Measurements from ENCODE around the gene KCMF1. TPM values are rescaled to one million over a fixed set of nuclear protein-coding genes. Genes with fewer than 3 reads are reported as not detected.
"Not testable (repeated sequence)": the region's sequence is repeated elsewhere in the genome, so short reads cannot be mapped to it uniquely, and the experiment has no call there.

KCMF1 gene
- total RNA-seq, result 88.8 TPM
- long read RNA-seq, full-length matches to known transcripts, result 86 of 107 reads
- long read RNA-seq, partial matches to known transcripts, result 11 of 107 reads
- long read RNA-seq, other reads (novel, unspliced or antisense), result 10 of 107 reads

DNA sequence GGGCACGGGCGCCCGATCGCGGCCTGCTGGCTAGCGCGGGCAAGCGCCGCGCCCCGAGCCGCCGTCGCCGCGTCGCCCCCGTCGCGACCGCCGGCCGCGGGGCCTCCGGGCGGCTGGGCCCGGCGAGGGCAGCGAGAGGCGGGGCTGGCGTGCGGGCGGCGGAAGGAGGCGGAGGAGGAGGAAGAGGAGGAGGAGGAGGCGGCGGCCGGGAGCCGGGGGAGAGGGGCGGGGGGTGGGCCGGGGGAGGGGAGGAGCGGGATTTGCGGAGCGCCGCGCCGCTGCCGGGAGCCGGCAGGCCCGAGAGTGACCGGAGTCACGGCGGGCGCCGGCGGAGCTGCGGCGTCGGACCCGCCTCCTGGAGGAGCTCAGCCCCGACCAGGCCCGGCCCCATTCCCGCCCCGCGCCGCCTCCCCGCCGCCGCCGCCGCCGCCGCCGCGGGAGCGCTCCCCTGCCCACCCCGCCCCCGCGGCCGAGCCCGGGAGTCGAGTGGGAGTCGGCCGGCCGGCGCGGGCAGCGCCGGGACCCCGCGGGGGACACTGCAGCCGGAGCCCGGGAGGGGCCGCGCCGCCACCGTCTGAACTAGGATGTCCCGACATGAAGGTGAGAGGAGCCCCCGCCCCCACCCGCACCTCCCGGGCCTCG is at the start of gene KCMF1:
TSS of gene KCMF1 (plus strand) at position 294 of the 642 bp plus-strand sequence. CDS start at position 585, 291 bp downstream.
- peak; percentile 94 for DNase-seq (ENCODE audit: low spot score)
- intact Hi-C loops (cut with DNase I), result loop anchor here (5.0 kb wide), 1 partner anchor 64 kb away; the partner anchor contains the start of gene TMSB10

DNA sequence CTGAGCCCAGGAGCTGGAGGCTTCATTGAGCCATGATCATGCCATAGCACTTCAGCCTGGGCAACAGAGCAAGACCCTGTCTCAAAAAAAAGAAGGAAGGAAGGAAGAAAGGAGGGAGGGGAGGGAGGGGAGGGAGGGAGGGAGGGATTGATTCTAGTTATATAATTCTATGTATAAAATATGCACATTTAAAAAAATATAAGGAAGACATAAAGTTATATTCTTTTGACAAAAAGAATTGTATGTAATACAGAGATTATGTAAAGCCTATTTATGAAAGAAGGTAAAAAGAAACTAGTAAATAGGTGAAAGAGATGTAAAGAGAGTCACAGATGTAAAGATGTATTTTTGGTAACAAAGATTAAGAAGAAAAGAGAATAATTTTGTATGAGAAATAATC is 48.0 kb upstream of the KCMF1 start:
- intact Hi-C loops (cut with DNase I), result loop anchor here (10.0 kb wide), 1 partner anchor 362 kb away; no protein-coding TSS in a partner anchor
- DNase-seq (ENCODE audit: low spot score), result no peak

DNA sequence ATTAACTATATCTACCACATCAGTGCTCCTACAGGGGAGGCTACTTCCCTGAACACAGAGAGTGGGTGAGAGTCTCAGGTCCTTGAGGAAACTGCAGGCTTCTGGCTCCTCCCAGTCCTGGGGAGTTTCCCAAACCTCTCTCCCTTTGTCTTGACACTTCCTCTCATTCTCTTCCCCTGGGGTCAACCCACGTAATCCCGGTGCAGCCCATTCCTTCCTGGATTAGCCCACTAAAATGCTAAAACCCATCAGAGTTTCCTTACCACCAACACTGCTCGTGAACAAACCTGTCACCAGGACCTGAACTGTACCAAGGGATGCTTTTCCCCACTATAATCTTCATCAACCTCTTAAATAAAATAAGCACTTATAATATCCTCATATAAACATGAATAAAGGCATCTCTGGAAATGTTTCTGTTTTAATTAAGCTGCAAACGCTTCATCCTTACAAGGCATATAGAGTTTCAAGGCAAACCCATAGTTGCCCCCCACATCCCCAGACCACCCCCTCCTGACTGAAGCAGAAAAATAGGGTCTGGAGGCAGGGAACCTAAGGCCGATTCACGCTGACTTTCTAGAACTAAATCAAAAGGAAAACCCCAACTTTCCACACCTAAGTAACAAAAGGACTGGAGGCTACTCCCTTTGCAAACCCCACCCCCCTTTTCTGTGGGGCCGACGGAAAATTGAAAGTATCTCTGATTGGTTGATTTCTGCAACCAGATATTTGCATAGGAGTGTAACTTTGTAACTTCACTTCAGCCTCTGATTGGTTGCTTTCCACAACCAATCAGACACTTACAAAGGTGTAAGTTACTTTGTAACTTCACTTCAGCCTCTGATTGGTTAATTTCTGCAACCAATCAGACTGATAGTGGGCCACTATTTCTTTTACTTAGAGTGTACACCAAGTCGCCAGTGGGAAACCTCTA is 46.5 kb upstream of the KCMF1 start:
- intact Hi-C loops (cut with DNase I), result loop anchor here (1.0 to 10.0 kb wide), 3 partner anchors 17 to 360 kb away; partner anchors contain the start of gene TRABD2A
- peak; percentile 81 for DNase-seq (ENCODE audit: low spot score)

DNA sequence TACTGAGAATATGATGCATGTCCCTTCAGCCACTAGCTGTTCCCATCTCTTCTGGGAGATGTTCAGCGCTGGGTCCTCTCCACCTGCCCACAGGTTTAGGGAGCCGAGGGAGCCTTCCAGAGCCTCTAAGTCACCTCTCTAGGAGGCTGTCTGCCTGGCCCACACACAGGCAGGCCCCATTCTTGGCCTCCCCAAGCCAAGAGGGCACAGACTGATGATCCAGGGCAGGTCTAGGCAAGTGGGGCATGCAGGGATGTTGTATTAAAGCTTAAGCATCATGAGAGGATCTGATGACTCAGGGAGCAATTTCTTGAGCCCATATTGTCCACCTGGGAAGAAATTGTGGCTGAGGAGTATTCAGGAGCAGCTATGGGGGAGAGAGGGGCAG is 45.6 kb upstream of the KCMF1 start:
- DNase-seq (ENCODE audit: low spot score), result no peak
- intact Hi-C loops (cut with DNase I), result loop anchor here (5.0 to 10.0 kb wide), 2 partner anchors 43 to 359 kb away; partner anchors contain the start of gene TRABD2A

DNA sequence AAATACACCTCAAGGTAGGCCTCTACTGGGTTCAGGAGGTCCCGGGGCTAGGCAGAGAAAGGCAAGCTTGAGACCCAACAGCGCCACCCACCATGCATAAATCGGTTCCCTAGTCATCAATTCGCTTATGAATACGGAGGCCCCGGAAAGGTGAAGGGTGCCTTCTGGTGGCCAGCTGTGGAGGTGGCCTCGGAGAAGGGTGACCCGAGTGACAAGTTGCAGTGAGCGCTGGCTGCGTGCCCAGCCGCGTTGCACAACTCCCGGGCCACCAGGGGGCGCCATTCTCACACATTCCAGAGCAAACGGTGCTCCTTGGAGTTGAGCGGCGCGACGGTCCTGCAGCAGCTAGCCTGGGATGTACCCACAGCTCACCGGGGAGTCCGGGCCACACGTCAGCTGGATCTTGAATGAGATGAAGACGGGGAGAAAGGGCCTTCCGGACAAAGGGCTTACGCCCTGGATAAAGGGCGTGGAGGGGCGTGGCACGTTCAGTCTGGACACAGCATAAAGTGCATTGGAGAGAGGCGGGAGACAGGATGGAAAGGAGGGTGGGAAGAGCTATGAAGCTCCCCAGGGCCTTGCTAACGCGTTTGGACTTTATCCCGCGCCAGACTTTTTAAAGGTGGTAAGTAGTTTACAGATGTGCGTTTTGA is 45.1 kb upstream of the KCMF1 start:
- DNase-seq (ENCODE audit: low spot score), result peak; percentile 97
- intact Hi-C loops (cut with DNase I), result loop anchor here (2.0 to 10.0 kb wide), 3 partner anchors 44 to 431 kb away; partner anchors contain the start of gene TRABD2A

DNA sequence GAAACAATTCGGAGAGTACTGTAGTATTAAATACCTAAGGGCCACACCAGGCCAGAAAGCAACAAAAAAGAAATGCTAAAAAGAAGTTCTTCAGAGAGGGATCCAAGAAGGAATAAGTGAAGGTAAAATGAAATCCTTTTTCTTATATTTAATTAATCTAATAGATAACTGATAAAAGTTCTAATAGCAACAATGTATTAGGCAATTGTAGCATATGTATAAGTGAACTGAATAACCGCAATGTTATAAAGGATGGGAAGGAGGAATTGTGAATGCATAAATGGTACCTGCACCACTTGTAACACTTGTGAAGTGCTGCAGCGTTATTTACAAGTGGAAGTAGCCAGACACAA is 43.7 kb upstream of the KCMF1 start:
- DNase-seq (ENCODE audit: low spot score), result no peak
- intact Hi-C loops (cut with DNase I), result loop anchor here (2.0 to 10.0 kb wide), 3 partner anchors 45 to 432 kb away; partner anchors contain the start of gene TRABD2A

DNA sequence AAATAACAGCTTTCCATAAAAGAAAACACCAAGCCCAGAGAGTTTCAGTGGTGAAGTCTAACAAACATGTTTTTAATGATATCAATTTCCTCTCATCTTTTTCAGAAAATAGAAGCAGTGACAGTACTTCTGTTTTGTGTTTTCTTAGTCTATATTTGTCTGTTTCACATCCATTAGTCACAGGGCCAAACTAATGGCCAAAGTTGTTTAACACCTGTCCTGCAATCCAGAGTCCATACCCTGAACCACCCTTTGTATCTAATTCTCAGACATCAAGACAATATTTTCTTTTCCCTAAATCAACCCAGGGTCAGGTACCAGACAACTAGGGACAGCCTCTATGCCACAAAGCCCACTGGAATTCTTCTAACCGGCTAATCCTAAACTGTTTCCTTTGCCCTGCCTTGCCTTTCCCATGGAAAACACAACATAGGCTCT is 39.6 kb upstream of the KCMF1 start:
- no peak for DNase-seq (ENCODE audit: low spot score)
- intact Hi-C loops (cut with DNase I), result no loop called here

DNA sequence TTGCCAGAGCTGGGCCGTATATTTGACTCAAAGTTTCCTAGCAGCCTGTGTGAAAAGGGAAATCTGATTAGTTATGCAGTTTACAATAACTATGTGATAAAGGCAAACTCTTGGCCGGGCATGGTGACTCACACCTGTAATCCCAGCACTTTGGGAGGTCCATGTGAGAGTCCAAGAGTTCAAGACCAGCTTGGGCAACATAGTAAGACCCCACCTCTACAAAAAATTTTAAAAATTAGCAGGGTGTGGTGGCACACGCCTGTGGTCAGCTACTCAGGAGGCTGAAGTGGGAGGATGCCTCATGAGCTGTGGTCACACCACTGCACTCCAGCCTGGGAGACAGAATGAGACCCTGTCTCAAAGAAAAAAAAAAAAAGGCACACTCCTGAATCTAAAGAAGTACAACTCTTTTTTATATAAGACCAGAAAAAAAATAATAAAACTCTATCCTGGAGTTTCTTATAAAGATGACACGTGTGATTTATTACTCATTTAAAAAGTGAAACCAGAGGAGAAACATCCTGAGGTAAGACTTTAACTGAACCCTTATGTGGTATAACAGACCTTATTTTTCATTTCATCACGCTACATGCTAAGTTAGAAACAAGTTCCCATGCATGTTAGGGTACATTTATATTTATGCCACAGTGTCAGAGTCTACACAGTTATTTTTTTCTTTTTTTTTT is 32.6 kb upstream of the KCMF1 start:
- intact Hi-C loops (cut with DNase I), result no loop called here
- DNase-seq (ENCODE audit: low spot score), result no peak

DNA sequence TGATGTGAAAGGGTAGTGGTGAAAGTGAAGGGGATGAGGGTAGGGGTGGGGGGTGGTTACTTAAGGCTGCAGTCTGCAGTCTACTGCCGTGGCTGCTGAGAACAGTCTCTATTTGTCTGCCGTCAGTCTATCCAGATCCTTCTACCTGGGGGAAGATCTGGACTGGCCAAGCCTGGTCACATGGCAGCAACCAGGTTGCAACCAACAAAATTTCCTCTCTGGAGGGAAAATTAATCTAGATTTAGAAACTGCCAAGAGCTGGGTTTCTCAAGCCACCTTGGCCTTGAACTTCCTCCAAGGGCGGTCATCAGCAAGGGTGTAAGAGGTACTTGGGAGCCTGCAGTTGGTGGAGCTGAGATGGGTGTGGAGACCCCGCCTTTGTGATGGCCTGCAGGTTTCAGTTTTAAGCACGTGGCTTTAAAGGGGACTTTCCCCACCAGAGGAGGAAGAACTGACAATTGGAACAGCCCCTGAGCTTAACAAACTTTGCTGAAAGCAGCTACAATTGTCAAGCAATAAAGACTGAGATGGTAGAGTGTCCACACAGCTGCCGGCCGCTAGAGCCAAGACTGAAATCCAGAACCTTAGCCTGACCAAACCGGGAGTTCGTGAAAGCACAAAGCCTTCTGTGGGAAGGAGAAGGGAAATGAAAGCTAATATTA is 31.4 kb upstream of the KCMF1 start:
- intact Hi-C loops (cut with DNase I), result no loop called here
- no peak for DNase-seq (ENCODE audit: low spot score)

DNA sequence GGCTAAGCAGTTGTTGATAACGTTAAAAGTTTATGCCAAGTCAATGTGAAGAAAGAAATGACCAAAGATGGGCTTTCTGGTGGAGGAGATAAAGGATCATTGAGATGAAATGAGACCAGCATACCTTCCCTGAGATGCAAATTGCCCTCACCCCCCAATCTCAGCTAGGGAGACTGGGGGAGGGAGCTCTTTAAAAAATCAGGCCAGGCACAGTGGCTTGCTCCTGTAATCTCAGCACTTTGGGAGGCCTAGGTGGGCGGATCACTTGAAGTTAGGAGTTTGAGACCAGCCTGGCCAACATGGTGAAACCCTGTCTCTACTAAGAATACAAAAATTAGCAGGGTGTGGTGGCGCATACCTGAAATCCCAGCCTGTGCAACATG is 30.9 kb upstream of the KCMF1 start:
- DNase-seq (ENCODE audit: low spot score), result no peak
- intact Hi-C loops (cut with DNase I), result no loop called here

DNA sequence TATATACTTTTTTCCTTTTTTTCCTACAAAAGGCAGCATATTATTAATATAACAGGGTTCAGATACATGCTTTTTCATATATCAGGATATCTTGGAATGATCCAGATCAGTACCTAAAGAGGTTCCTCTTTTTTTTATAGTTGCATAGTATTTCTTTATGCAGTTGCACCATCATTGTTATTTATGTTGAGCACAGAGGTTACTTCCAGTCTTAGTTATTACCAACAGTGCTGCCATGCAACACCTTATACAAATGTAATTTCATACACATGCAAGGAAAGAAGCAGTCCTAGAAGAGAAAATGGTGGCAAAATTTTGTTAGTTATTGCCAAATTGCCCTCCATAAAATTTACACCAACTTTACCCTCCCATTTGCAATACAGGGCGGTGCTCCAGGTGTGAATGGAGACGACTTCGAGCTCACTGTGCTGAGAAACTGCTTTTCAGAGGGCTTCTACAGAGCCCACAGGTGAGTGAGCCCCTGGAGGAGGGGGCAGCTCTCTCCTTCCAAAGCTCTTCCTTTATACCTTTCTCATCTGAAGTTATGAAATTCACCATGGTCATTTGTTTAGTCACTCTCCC is 30.0 kb upstream of the KCMF1 start:
- intact Hi-C loops (cut with DNase I), result no loop called here
- DNase-seq (ENCODE audit: low spot score), result no peak

DNA sequence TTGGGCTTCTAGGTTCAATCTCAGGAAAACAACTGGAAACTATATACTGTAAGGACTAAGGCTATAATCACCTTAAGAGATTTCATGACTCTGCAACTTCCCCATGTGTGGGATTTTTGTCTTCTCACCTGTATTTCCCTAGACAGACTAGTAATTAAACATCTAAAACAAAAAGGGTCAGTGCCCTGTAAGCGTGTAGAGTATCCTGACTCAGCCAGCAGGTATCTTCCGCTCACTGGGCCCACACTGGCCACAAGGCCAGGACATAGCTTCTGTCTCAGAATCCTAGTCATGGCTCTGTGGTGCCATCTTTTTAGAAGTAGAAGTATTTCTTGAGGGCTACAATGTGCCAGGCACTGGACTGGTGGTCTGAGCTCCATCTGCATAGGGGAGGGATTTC is 28.8 kb upstream of the KCMF1 start:
- intact Hi-C loops (cut with DNase I), result no loop called here
- no peak for DNase-seq (ENCODE audit: low spot score)

DNA sequence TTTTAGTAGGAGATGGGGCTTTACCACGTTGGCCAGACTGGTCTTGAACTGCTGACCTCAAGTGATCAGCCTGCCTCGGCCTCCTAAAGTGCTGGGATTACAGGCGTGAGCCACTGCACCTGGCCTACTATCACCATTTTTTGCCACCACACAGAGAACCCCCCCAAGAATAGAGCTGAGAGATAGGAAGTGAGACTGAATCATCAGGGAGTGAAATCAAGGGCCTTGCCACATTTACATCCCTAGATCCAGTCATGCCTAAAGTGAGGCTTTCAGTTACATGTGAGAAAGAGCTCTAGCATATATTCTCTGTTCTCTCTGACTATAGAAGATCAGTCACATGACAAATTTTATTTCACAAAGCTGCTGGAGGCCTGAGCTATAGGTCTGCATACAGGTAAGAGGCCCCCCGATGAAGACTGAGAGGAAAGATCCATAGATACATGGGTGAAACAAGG is 28.0 kb upstream of the KCMF1 start:
- intact Hi-C loops (cut with DNase I), result no loop called here
- no peak for DNase-seq (ENCODE audit: low spot score)

DNA sequence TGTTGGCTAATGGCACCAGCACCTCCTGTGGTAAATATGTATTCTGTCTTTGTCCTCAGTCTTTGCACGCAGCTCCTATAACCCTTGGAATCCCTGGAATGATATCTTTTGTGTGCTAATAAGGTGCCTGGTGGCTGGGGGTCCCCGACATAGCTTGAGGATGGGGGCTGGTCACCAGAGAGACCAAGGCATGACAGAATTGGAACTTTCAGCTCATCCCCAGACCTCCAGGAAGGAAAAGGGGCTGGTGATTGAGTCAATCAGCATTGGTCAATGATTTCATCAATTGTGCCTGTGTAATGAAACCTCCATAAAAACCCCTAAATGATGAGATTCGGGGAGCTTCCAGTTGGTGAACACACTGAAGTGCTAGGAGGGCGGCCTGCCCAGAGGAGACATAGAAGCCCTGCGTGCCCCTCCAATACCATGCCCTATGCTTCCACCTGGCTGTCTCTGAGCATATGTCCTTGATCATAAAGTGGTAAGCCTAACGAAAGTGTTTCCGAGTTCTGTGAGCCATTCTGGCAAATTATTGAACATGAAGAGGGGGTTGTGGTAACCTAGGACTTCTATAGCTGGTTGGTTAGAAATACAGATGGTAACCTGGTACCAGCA is 26.6 kb upstream of the KCMF1 start:
- DNase-seq (ENCODE audit: low spot score), result no peak
- intact Hi-C loops (cut with DNase I), result no loop called here

DNA sequence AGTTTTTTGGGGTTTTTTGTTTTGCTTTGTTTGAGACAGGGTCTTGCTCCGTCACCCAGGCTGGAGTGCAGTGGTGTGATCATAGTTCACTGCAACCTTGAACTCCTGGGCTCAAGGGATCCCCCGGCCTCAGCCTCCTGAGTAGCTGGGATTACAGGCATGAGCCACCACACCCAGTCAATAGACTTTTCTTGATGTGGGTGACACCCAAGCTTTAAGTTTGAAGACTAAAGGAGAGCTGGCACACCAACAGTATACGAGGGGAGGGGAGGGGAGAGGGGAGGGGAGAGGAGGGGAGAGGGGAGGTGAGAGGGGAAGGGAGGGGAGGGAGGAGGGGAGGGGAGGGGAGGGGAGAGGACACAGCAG is 25.1 kb upstream of the KCMF1 start:
- intact Hi-C loops (cut with DNase I); DNase-seq (ENCODE audit: low spot score): not testable (repeated sequence)

DNA sequence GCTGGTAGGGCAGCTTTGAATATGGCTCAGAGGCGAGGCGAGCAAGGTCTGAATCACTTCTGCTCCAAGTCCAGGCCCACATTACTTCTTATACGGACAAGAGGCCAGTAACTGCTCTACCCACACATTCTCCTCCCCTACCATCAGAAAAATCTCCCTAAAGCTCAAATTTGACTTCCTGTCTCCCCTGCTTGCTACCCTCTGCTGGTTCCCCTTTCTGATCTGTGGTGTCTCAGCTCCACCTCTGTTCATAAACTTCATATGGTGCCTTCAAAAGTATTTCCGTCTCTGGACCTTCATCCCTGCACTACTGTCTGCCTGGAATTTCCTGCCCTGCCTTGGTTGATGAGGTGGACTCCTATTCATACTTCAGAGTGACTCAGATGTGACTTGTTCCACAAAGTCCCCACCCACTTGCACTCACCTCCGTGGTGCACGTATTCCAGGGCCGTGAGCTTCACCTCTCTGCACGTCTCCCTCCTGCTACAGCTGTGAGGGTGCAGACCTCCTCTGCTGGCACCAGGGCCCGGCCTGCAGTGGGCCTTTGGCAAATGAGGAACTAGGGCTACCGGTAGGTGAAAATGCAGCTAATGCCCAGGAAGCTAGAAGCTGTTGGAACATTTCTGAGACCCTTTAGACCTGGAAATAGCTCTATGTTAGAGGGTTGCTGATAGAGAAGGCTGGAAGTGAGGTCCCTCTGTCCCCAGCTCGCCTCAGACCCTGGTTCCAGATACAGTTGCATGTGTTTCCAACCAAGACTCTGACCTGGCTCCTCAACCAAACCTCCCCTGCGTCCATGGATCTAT is 24.6 kb upstream of the KCMF1 start:
- intact Hi-C loops (cut with DNase I), result no loop called here
- DNase-seq (ENCODE audit: low spot score), result no peak

DNA sequence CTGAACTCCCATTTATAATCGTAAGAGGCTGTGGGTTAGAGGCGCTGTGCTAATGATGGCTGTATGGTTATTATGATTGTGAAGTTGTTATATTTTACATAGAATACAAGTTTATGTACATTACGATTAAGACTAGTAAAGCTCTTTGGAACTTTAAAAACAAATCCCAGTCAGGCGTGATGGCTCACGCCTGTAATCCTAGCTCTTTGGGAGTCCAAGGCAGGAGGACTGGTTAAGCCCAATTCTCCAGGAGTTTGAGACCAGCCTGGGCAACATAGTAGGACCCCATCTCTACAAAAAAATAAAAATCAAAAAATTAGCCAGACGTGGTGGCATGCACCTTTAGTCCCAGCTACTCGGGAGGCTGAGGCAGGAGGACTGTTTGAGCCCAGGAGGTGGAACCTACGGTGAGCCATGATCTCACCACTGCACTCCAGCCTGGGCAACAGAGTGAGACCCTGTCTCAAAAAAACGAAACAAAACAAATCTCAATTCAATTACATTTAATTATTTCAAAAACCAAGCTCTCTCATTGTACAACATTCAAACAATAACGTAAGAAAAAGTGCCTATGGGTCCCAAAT is 23.9 kb upstream of the KCMF1 start:
- intact Hi-C loops (cut with DNase I), result no loop called here

More for the DNA sequence above, 23.9 kb upstream of the KCMF1 start:
- no peak for DNase-seq (ENCODE audit: low spot score)
